Measurements from ENCODE around the gene NKD2. TPM values are rescaled to one million over a fixed set of nuclear protein-coding genes. Genes with fewer than 3 reads are reported as not detected.

Gene NKD2
- polyA plus RNA-seq, 1 of the 3 experiments (the other 2 are of a cell fraction), result not detected

DNA sequence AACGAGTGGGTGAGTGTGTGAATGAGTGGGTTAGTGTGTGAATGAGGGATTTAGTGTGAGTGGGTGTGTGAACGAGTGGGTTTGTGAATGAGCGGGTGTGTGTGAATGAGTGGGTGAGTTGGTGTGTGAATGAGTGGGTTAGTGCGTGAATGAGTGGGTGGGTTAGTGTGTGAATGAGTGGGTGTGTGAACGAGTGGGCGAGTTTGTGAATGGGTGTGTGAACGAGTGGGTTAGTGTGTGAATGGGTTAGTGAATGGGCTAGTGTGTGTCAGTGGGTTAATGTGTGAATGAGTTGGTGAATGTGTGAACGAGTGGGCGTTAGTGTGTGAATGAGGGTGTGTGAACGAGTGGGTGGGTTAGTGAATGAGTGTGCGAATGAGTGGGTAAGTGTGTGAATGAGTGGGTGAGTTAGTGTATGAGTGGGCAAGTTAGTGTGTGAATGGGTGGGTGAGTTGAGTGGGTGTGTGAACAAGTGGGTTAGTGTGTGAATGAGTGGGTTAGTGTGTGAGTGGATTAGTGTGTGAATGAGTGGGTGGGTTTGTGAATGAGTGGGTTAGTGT lies 39.6 kb downstream of the NKD2 start (continued):
- TF ChIP-seq MXI1 (IDR thresholded peaks at IDR 0.05; ENCODE audit: low read depth, low read length), result no peak
- no peak for TF ChIP-seq NFIC (IDR thresholded peaks at IDR 0.05; ENCODE audit: borderline replicate concordance)
- TF ChIP-seq FOXJ3 (CRISPR knock-in tag; IDR thresholded peaks at IDR 0.05), result no peak
- TF ChIP-seq SMC3 (IDR thresholded peaks at IDR 0.05; ENCODE audit: low read depth, low read length), result no peak

DNA sequence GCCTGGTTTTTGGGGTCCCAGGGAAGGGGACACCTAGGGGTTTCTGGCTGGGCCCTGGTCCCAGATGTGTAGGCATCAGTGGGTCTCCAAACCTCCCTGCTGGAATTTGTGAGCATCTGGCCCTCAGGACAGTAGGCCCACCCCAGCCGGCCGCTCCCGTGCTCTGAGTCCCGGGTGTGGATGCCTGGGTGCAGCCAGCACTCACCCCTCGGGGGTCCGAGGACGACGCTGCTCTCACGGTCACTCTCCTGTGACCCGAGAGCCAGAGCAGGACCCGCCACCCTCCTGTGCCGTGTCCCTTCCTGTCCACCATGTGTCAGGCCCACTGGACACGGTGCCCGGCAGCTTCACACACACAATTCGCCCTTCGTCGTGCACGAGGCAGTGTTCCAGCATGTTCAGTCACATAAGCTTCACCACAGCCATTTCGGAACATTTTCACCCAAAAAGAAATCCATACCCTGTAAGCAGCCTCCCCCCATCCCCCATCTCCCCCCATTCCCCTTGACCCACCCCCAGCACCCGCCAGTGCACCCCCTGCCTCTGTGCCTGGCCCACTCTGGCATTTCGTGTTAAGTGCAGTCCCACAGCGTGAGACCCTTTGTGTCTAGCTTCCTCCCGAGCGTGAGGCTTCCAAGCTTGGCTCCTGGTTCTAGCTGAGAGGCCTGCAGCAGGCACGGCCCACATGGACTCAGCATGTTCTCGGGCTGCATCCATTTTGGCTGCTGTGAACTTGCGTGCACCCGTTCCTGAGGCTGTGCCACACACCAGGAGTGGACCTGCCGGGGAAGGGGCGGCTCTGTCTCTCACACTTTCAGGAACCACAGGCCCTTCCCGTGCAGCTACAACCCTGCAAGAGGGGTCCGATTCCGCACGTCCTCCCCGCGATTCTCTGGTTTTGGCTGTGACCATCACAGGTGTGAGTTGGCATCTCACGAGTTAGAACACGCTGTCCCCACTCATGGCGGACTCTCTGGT lies 40.5 kb downstream of the NKD2 start:
- Histone ChIP-seq H3K27me3 (ENCODE audit: insufficient read depth) (no peaks in the 10 kb centered on the region), H3K36me3 (replicated peaks in 1 of 2; ENCODE audit: control insufficient read depth in 1 of 2, insufficient read depth in 2 of 2, low read length in 1 of 2) (no peaks in the 10 kb centered on the region), H3K79me2 (ENCODE audit: insufficient read depth) (no peaks in the 10 kb centered on the region), H3K9ac (no peak overlapping the region), H3K9me2 (no peaks in the 10 kb centered on the region), H3K27ac (ENCODE audit: low read depth in 2 of 2, low read length in 1 of 2) (no peak overlapping the region), H3K9me3 (no peaks in the 10 kb centered on the region), H3F3A (replicated peaks; ENCODE audit: insufficient read depth) (no peaks in the 10 kb centered on the region), H3K4me2 (no peak overlapping the region), H4K20me1 (ENCODE audit: insufficient read depth) (no peaks in the 10 kb centered on the region), H3K4me3 (ENCODE audit: low read depth in 2 of 2, low read length in 1 of 2) (no peak overlapping the region), H2AFZ (ENCODE audit: low read depth) (no peak overlapping the region), H3K4me1 (ENCODE audit: control insufficient read depth in 1 of 2, insufficient read depth in 2 of 2, low read depth in 1 of 2, low read length in 1 of 2) (peaks cover 0 to 3% of the 10 kb centered on the region in 2 experiments; a peak in 1 of 4 replicates)
- DNase-seq, result peak; percentile 9
- TF ChIP-seq TCF12 (IDR thresholded peaks at IDR 0.05), result no peak
- no peak for TF ChIP-seq YY1 (IDR thresholded peaks at IDR 0.05; ENCODE audit: low read depth)
- TF ChIP-seq, protein P1, sequence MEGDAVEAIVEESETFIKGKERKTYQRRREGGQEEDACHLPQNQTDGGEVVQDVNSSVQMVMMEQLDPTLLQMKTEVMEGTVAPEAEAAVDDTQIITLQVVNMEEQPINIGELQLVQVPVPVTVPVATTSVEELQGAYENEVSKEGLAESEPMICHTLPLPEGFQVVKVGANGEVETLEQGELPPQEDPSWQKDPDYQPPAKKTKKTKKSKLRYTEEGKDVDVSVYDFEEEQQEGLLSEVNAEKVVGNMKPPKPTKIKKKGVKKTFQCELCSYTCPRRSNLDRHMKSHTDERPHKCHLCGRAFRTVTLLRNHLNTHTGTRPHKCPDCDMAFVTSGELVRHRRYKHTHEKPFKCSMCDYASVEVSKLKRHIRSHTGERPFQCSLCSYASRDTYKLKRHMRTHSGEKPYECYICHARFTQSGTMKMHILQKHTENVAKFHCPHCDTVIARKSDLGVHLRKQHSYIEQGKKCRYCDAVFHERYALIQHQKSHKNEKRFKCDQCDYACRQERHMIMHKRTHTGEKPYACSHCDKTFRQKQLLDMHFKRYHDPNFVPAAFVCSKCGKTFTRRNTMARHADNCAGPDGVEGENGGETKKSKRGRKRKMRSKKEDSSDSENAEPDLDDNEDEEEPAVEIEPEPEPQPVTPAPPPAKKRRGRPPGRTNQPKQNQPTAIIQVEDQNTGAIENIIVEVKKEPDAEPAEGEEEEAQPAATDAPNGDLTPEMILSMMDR (IDR thresholded peaks at IDR 0.05), result no peak
- no peak for TF ChIP-seq GATA2 (CRISPR knock-in tag; IDR thresholded peaks at IDR 0.05)
- no peak for TF ChIP-seq MEF2A (IDR thresholded peaks at IDR 0.05; ENCODE audit: borderline replicate concordance, low read depth)
- no peak for TF ChIP-seq RXRA (IDR thresholded peaks at IDR 0.05; ENCODE audit: borderline replicate concordance, low read depth)
- TF ChIP-seq RCOR1 (IDR thresholded peaks at IDR 0.05; ENCODE audit: low read length), result no peak
- TF ChIP-seq FOSL2 (IDR thresholded peaks at IDR 0.05; ENCODE audit: borderline replicate concordance, low read depth), result no peak
- TF ChIP-seq USF1 (IDR thresholded peaks at IDR 0.05; ENCODE audit: borderline replicate concordance, low read depth), result no peak
- ChIA-PET POLR2A (no interaction called here), CTCF (interaction anchor here (0.8 to 1.4 kb wide), 2 partner anchors 91 to 127 kb away, joined by 3 read pairs; no protein-coding TSS in a partner anchor)
- WGBS (ENCODE audit: low lambda C conversion rate), result 87% methylated on average over 30 of the region's 39 CpGs
